ENCODE data around the gene WDFY3. TPM values are rescaled to one million over a fixed set of nuclear protein-coding genes. Genes with fewer than 3 reads are reported as not detected.
"Not testable (repeated sequence)": the region's sequence is repeated elsewhere in the genome, so short reads cannot be mapped to it uniquely, and the experiment has no call there.

WDFY3 gene
- total and polyA plus RNA-seq, 3 experiments from 2014 or later, result 0.53 to 0.85 TPM; not detected in 1

- H3K4me1 ChIP-seq (ENCODE audit: insufficient read depth, low read length); H3K4me3 ChIP-seq (ENCODE audit: low read length); H3K27ac ChIP-seq (ENCODE audit: low read depth, low read length); H3K27me3 Mint-ChIP-seq; H3K36me3 ChIP-seq (ENCODE audit: insufficient read depth, low read length); CTCF ChIA-PET; H3K4me3 Mint-ChIP-seq; H3K36me3 Mint-ChIP-seq; H3K9me3 Mint-ChIP-seq; H3K27me3 ChIP-seq (ENCODE audit: insufficient read depth, low read length, poor library complexity, severe bottlenecking); H3K9me3 ChIP-seq (ENCODE audit: low read length); DNase-seq; H3K27ac Mint-ChIP-seq; POLR2A ChIA-PET; H3K4me1 Mint-ChIP-seq: not testable (repeated sequence)
Observed at GRCh38 chr4:84682661-84683060, 283.8 kb downstream of the WDFY3 start.

GRCh38 chr4:84681486-84682274, 284.8 kb downstream of the WDFY3 start:
- no peak overlapping the region for H3K27ac ChIP-seq (ENCODE audit: low read depth, low read length)
- Mint-ChIP-seq H3K27ac (no peak overlapping the region), H3K36me3 (no peaks in the 10 kb centered on the region), H3K4me1 (peaks cover 0 to 6% (median 0%) of the 10 kb centered on the region in 3 donors), H3K27me3 (no peaks in the 10 kb centered on the region), H3K9me3 (peaks cover 0 to 3% (median 0%) of the 10 kb centered on the region in 5 donors), H3K4me3 (no peak overlapping the region)
- no peak overlapping the region for H3K4me3 ChIP-seq (ENCODE audit: low read length)
- ChIA-PET CTCF (no interaction called here), POLR2A (no interaction called here)
- H3K36me3 ChIP-seq (ENCODE audit: insufficient read depth, low read length), result no peaks in the 10 kb centered on the region
- H3K27me3 ChIP-seq (ENCODE audit: insufficient read depth, low read length, poor library complexity, severe bottlenecking), result no peaks in the 10 kb centered on the region
- DNase-seq, result no peak
- no peaks in the 10 kb centered on the region for H3K4me1 ChIP-seq (ENCODE audit: insufficient read depth, low read length)
- H3K9me3 ChIP-seq (ENCODE audit: low read length), result no peaks in the 10 kb centered on the region

- Histone ChIP-seq H3K36me3 (ENCODE audit: insufficient read depth, low read length) (no peaks in the 10 kb centered on the region), H3K9me3 (ENCODE audit: low read length) (no peaks in the 10 kb centered on the region), H3K27me3 (ENCODE audit: insufficient read depth, low read length, poor library complexity, severe bottlenecking) (no peaks in the 10 kb centered on the region), H3K27ac (ENCODE audit: low read depth, low read length) (no peak overlapping the region), H3K4me3 (ENCODE audit: low read length) (no peak overlapping the region), H3K4me1 (ENCODE audit: insufficient read depth, low read length) (no peaks in the 10 kb centered on the region)
- ChIA-PET POLR2A (no interaction called here), CTCF (no interaction called here)
- Mint-ChIP-seq H3K27me3 (no peaks in the 10 kb centered on the region), H3K4me3 (no peak overlapping the region), H3K27ac (no peak overlapping the region), H3K9me3 (peaks cover 0 to 3% (median 0%) of the 10 kb centered on the region in 5 donors), H3K4me1 (peaks cover 0 to 6% (median 0%) of the 10 kb centered on the region in 3 donors), H3K36me3 (no peaks in the 10 kb centered on the region)
- no peak for DNase-seq
Observed at GRCh38 chr4:84680956-84681355, 285.5 kb downstream of the WDFY3 start.

- no peak overlapping the region for H3K4me3 Mint-ChIP-seq
- CTCF ChIA-PET, result no interaction called here
- Histone ChIP-seq H3K27me3 (ENCODE audit: insufficient read depth, low read length, poor library complexity, severe bottlenecking) (no peaks in the 10 kb centered on the region), H3K4me1 (ENCODE audit: insufficient read depth, low read length) (no peaks in the 10 kb centered on the region), H3K27ac (ENCODE audit: low read depth, low read length) (no peak overlapping the region), H3K9me3 (ENCODE audit: low read length) (no peaks in the 10 kb centered on the region), H3K4me3 (ENCODE audit: low read length) (no peak overlapping the region), H3K36me3 (ENCODE audit: insufficient read depth, low read length) (no peaks in the 10 kb centered on the region)
- peaks cover 0 to 3% (median 0%) of the 10 kb centered on the region in 5 donors for H3K9me3 Mint-ChIP-seq
- peaks cover 0 to 6% (median 0%) of the 10 kb centered on the region in 3 donors for H3K4me1 Mint-ChIP-seq
- H3K27me3 Mint-ChIP-seq, result no peaks in the 10 kb centered on the region
- no peak overlapping the region for H3K27ac Mint-ChIP-seq
- H3K36me3 Mint-ChIP-seq, result no peaks in the 10 kb centered on the region
- POLR2A ChIA-PET, result no interaction called here
- no peak for DNase-seq
Observed at GRCh38 chr4:84678976-84679744, 287.3 kb downstream of the WDFY3 start.

- CTCF ChIA-PET, result no interaction called here
- Histone ChIP-seq H3K9me3 (ENCODE audit: low read length) (no peaks in the 10 kb centered on the region), H3K4me1 (ENCODE audit: insufficient read depth, low read length) (no peaks in the 10 kb centered on the region), H3K27me3 (ENCODE audit: insufficient read depth, low read length, poor library complexity, severe bottlenecking) (no peaks in the 10 kb centered on the region), H3K36me3 (ENCODE audit: insufficient read depth, low read length) (no peaks in the 10 kb centered on the region), H3K4me3 (ENCODE audit: low read length) (no peak overlapping the region), H3K27ac (ENCODE audit: low read depth, low read length) (no peak overlapping the region)
- peaks cover 0 to 3% (median 0%) of the 10 kb centered on the region in 5 donors for H3K9me3 Mint-ChIP-seq
- no peak for DNase-seq
- no peak overlapping the region for H3K27ac Mint-ChIP-seq
- POLR2A ChIA-PET, result no interaction called here
- no peak overlapping the region for H3K4me3 Mint-ChIP-seq
- H3K4me1 Mint-ChIP-seq, result peaks cover 0 to 6% (median 0%) of the 10 kb centered on the region in 3 donors
- H3K36me3 Mint-ChIP-seq, result no peaks in the 10 kb centered on the region
- no peaks in the 10 kb centered on the region for H3K27me3 Mint-ChIP-seq
Observed at GRCh38 chr4:84677995-84678394, 288.5 kb downstream of the WDFY3 start.

- no peak overlapping the region for H3K4me3 ChIP-seq (ENCODE audit: low read length)
- peaks cover 0 to 6% (median 0%) of the 10 kb centered on the region in 3 donors for H3K4me1 Mint-ChIP-seq
- H3K27me3 Mint-ChIP-seq, result no peaks in the 10 kb centered on the region
- H3K36me3 Mint-ChIP-seq, result no peaks in the 10 kb centered on the region
- no peaks in the 10 kb centered on the region for H3K27me3 ChIP-seq (ENCODE audit: insufficient read depth, low read length, poor library complexity, severe bottlenecking)
- POLR2A ChIA-PET, result no interaction called here
- H3K9me3 ChIP-seq (ENCODE audit: low read length), result no peaks in the 10 kb centered on the region
- H3K4me1 ChIP-seq (ENCODE audit: insufficient read depth, low read length), result no peaks in the 10 kb centered on the region
- H3K36me3 ChIP-seq (ENCODE audit: insufficient read depth, low read length), result no peaks in the 10 kb centered on the region
- H3K9me3 Mint-ChIP-seq, result peaks cover 0 to 3% (median 0%) of the 10 kb centered on the region in 5 donors
- no peak for DNase-seq
- no peak overlapping the region for H3K4me3 Mint-ChIP-seq
- CTCF ChIA-PET, result no interaction called here
- H3K27ac ChIP-seq (ENCODE audit: low read depth, low read length), result no peak overlapping the region
- H3K27ac Mint-ChIP-seq, result no peak overlapping the region
Observed at GRCh38 chr4:84677093-84677492, 289.4 kb downstream of the WDFY3 start.

- POLR2A ChIA-PET, result no interaction called here
- no peak overlapping the region for H3K4me3 Mint-ChIP-seq
- Histone ChIP-seq H3K27ac (ENCODE audit: low read depth, low read length) (no peak overlapping the region), H3K4me3 (ENCODE audit: low read length) (no peak overlapping the region), H3K27me3 (ENCODE audit: insufficient read depth, low read length, poor library complexity, severe bottlenecking) (no peaks in the 10 kb centered on the region), H3K36me3 (ENCODE audit: insufficient read depth, low read length) (no peaks in the 10 kb centered on the region), H3K9me3 (ENCODE audit: low read length) (no peaks in the 10 kb centered on the region), H3K4me1 (ENCODE audit: insufficient read depth, low read length) (no peaks in the 10 kb centered on the region)
- CTCF ChIA-PET, result no interaction called here
- no peak overlapping the region for H3K27ac Mint-ChIP-seq
- no peaks in the 10 kb centered on the region for H3K9me3 Mint-ChIP-seq
- peaks cover 0 to 2% of the 10 kb centered on the region in 2 donors for H3K27me3 Mint-ChIP-seq
- H3K36me3 Mint-ChIP-seq, result no peaks in the 10 kb centered on the region
- H3K4me1 Mint-ChIP-seq, result no peaks in the 10 kb centered on the region
- DNase-seq, result no peak
Observed at GRCh38 chr4:84673475-84674240, 292.8 kb downstream of the WDFY3 start.

- H3K4me1 Mint-ChIP-seq, result no peaks in the 10 kb centered on the region
- Histone ChIP-seq H3K9me3 (ENCODE audit: low read length) (no peaks in the 10 kb centered on the region), H3K27me3 (ENCODE audit: insufficient read depth, low read length, poor library complexity, severe bottlenecking) (no peaks in the 10 kb centered on the region), H3K4me1 (ENCODE audit: insufficient read depth, low read length) (no peaks in the 10 kb centered on the region), H3K36me3 (ENCODE audit: insufficient read depth, low read length) (no peaks in the 10 kb centered on the region), H3K27ac (ENCODE audit: low read depth, low read length) (no peak overlapping the region), H3K4me3 (ENCODE audit: low read length) (no peak overlapping the region)
- H3K36me3 Mint-ChIP-seq, result no peaks in the 10 kb centered on the region
- H3K27ac Mint-ChIP-seq, result no peak overlapping the region
- ChIA-PET POLR2A (no interaction called here), CTCF (no interaction called here)
- peaks cover 0 to 2% of the 10 kb centered on the region in 2 donors for H3K27me3 Mint-ChIP-seq
- no peak overlapping the region for H3K4me3 Mint-ChIP-seq
- no peaks in the 10 kb centered on the region for H3K9me3 Mint-ChIP-seq
- no peak for DNase-seq
Observed at GRCh38 chr4:84672177-84672576, 294.3 kb downstream of the WDFY3 start.

Measured in CD8-positive, alpha-beta memory T cell (primary cell).